Suprapubic skin (tissue), 4 donors: ENCODE results near the gene KATNIP. TPM values are rescaled to one million over a fixed set of nuclear protein-coding genes. Genes with fewer than 3 reads are reported as not detected.

Experiments used
- DNase-seq, 2 donors: peaks; one replicate each; pipeline ENCODE4 v3.0.0-alpha.2; 2019; ENCODE audit warnings: low spot score in 2 of 2
- H3K27ac ChIP-seq: fragments of 200-600 bp; sonication (generic); one replicate; pipeline ENCODE4 v1.5.1; 2019
- H3K27me3 ChIP-seq: fragments of 200-600 bp; sonication (generic); one replicate; pipeline ENCODE4 v1.5.1; 2019
- H3K36me3 ChIP-seq: fragments of 200-600 bp; sonication (generic); one replicate; pipeline ENCODE4 v1.5.1; 2019
- H3K4me1 ChIP-seq: fragments of 200-600 bp; sonication (generic); one replicate; pipeline ENCODE4 v1.5.1; 2019
- H3K4me3 ChIP-seq: fragments of 200-600 bp; sonication (generic); one replicate; pipeline ENCODE4 v1.5.1; 2019; ENCODE audit warnings: mild to moderate bottlenecking
- H3K9me3 ChIP-seq: fragments of 200-600 bp; sonication (generic); one replicate; pipeline ENCODE4 v1.5.1; 2019
- CTCF ChIP-seq, 2 donors: fragments of 200-600 bp in 1 of 2; fragments of 450-650 bp in 1 of 2; sonication (generic) in 1 of 2; IDR thresholded peaks; one replicate each; pipeline ENCODE4 v1.5.1; 2016 to 2019; ENCODE audit warnings: antibody characterized with exemption in 2 of 2, mild to moderate bottlenecking in 1 of 2, moderate library complexity in 1 of 2
- EP300 ChIP-seq: sonication (generic); formaldehyde crosslinking; IDR thresholded peaks from one replicate; pipeline ENCODE4 v1.6.1; 2017; ENCODE audit warnings: antibody characterized with exemption
- POLR2A ChIP-seq, 2 donors: fragments of 450-650 bp; IDR thresholded peaks; one replicate each; pipeline ENCODE4 v1.6.1; 2017; ENCODE audit warnings: antibody characterized with exemption in 2 of 2, mild to moderate bottlenecking in 2 of 2, moderate library complexity in 2 of 2
- POLR2AphosphoS5 ChIP-seq, 3 donors: sonication (generic); formaldehyde crosslinking; IDR thresholded peaks; one replicate each; pipeline ENCODE4 v1.6.1; 2017; ENCODE audit warnings: antibody characterized with exemption in 3 of 3
- WGBS: methylation state at CpG from one replicate; pipeline ENCODE4 v1.1.5; 2018; 5-methylcytosine and 5-hydroxymethylcytosine counted together
- total RNA-seq, 4 donors: library from RNA; depleted of rRNA; stranded (reverse); fragments of >200 nt; gene quantifications; one replicate each; pipeline ENCODE4 v1.1.0, GENCODE V29; 2016

Gene KATNIP
- total RNA-seq, 4 donors from 2014 or later = 27.6 to 52.7 (median 32.1) TPM

GRCh38 chr16:27506771-27507170 is 43.2 kb upstream of the KATNIP start:
- H3K4me1 ChIP-seq = peaks cover 16% of the 10 kb centered on the region
- H3K4me3 ChIP-seq = no peak overlapping the region
- H3K36me3 ChIP-seq = peaks cover 97% of the 10 kb centered on the region
- H3K9me3 ChIP-seq = no peaks in the 10 kb centered on the region
- no peak overlapping the region for H3K27ac ChIP-seq
- no peaks in the 10 kb centered on the region for H3K27me3 ChIP-seq
- no peak for DNase-seq
- no peak for TF ChIP-seq EP300
- no peak for TF ChIP-seq CTCF (IDR thresholded peaks at IDR 0.05)
- no peak for TF ChIP-seq POLR2AphosphoS5 (IDR thresholded peaks at IDR 0.05)
- no peak for TF ChIP-seq POLR2A (IDR thresholded peaks at IDR 0.05)
- 92% methylated on average over 17 of the region's 17 CpGs for WGBS

- Histone ChIP-seq H3K36me3 (peaks cover 89% of the 10 kb centered on the region), H3K4me1 (peaks cover 16% of the 10 kb centered on the region), H3K4me3 (no peak overlapping the region), H3K9me3 (no peaks in the 10 kb centered on the region), H3K27me3 (no peaks in the 10 kb centered on the region), H3K27ac (no peak overlapping the region)
- DNase-seq = no peak
- TF ChIP-seq EP300 = no peak
- no peak for TF ChIP-seq POLR2AphosphoS5 (IDR thresholded peaks at IDR 0.05)
- no peak for TF ChIP-seq POLR2A (IDR thresholded peaks at IDR 0.05)
- no peak for TF ChIP-seq CTCF (IDR thresholded peaks at IDR 0.05)
- WGBS = 92% methylated on average over 9 of the region's 9 CpGs
These were observed 41.5 kb upstream of the KATNIP start for GRCh38 chr16:27508476-27508875.

DNA sequence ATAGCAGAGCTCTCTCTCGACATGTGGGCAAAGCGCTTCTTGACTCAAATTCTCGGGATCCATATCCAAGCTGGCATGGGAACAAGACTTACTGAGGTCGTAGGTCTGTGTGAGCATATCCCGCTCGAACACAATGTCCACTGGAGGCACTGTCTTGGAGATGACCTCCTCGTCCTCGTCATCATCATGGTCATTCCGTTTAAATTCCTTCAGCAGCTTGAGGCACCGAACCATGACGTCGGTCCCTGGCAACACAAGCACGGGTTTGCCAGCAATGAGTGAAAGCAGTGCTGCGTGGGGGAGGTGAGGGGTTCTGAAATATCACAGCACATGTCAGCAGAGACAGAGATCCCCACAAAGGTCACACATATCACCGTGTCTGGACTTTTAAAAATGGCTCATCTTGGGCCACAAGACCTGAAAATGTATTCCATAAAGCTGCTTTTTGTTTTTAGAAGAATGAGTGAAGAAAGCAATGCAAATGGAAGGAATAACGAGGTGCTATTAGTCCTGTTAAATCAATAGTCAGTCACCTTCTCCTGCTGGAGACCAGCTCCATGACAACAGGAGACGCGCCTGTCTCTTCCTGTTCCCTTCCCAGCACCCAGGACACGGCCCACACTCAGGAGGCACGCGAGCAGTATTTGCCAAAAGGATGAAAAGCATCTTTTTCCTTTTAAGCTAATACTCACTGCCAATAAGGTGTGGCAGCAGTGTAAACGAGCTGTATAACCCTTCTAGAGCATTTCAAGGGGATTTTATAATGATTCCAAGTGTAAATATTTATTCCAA is 38.1 kb upstream of the KATNIP start:
- TF ChIP-seq POLR2AphosphoS5 (IDR thresholded peaks at IDR 0.05) (no peak), EP300 (no peak), CTCF (IDR thresholded peaks at IDR 0.05) (no peak), POLR2A (IDR thresholded peaks at IDR 0.05) (no peak)
- no peak overlapping the region for H3K4me3 ChIP-seq
- no peaks in the 10 kb centered on the region for H3K27me3 ChIP-seq
- H3K9me3 ChIP-seq = no peaks in the 10 kb centered on the region
- no peak for DNase-seq
- peaks cover 72% of the 10 kb centered on the region for H3K36me3 ChIP-seq
- H3K27ac ChIP-seq = no peak overlapping the region
- WGBS = 82% methylated on average over 22 of the region's 22 CpGs
- H3K4me1 ChIP-seq = no peaks in the 10 kb centered on the region

- Histone ChIP-seq H3K4me1 (no peaks in the 10 kb centered on the region), H3K36me3 (peaks cover 65% of the 10 kb centered on the region), H3K9me3 (no peaks in the 10 kb centered on the region), H3K4me3 (no peak overlapping the region), H3K27me3 (no peaks in the 10 kb centered on the region), H3K27ac (no peak overlapping the region)
- no peak for DNase-seq
- TF ChIP-seq POLR2AphosphoS5 (IDR thresholded peaks at IDR 0.05) = no peak
- no peak for TF ChIP-seq EP300
- TF ChIP-seq POLR2A (IDR thresholded peaks at IDR 0.05) = no peak
- no peak for TF ChIP-seq CTCF (IDR thresholded peaks at IDR 0.05)
- 95% methylated on average over 12 of the region's 12 CpGs for WGBS
These were observed 35.1 kb upstream of the KATNIP start for GRCh38 chr16:27514806-27515205.

DNA sequence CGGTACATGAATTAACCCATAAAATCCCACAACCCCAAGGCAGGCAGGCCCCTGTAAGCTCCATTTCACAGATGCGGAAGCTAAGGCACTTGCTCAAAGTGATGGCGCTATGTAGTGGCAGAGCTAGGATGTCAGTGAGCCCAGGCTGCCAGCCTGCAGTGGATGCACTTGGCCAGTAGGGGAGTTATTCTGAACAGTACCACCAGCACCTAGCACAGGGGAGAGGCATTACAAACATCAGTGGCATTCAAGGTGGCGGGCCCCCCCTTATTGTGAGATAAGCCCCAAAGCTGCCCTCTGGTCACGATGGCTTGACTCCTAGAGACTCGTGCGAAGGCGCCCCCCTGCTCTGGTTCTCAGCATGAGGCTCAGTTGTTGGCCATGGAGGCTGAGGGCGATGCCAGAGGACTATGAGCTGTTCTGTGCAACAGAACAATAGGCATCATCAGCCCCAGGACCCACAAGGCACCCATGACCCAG is 34.0 kb upstream of the KATNIP start:
- Histone ChIP-seq H3K4me1 (no peaks in the 10 kb centered on the region), H3K36me3 (peaks cover 55% of the 10 kb centered on the region), H3K27ac (no peak overlapping the region), H3K9me3 (no peaks in the 10 kb centered on the region), H3K27me3 (no peaks in the 10 kb centered on the region), H3K4me3 (no peak overlapping the region)
- TF ChIP-seq POLR2AphosphoS5 (IDR thresholded peaks at IDR 0.05) (no peak), EP300 (no peak), POLR2A (IDR thresholded peaks at IDR 0.05) (no peak), CTCF (IDR thresholded peaks at IDR 0.05) (peak in 1 of 2 donors; percentile 58)
- 100% methylated on average over 1 of the region's 9 CpGs for WGBS
- no peak for DNase-seq
